HepG2 (cell line): ENCODE measurements around the gene C11orf71.

Experiments used
- BATF2 ChIP-seq: sonication (generic); formaldehyde crosslinking; IDR thresholded peaks from 2 replicates; pipeline ENCODE4 v1.8.0; 2022; ENCODE audit warnings: mild to moderate bottlenecking, missing genetic modification reagents, moderate library complexity
- CTCF ChIP-seq: sonication (generic); formaldehyde crosslinking; IDR thresholded peaks from 2 replicates; pipeline ENCODE4 v1.5.0; 2020; ENCODE audit warnings: mild to moderate bottlenecking, missing genetic modification reagents, moderate library complexity
- E2F2 ChIP-seq: sonication (generic); formaldehyde crosslinking; IDR thresholded peaks from 2 replicates; pipeline ENCODE4 v1.4.0; 2020; ENCODE audit warnings: missing genetic modification reagents, borderline replicate concordance
- E2F5 ChIP-seq: sonication (generic); formaldehyde crosslinking; conservative IDR thresholded peaks from 2 replicates; pipeline ENCODE4 v1.4.0; 2020; ENCODE audit warnings: missing genetic modification reagents
- POLR2A ChIP-seq, 2 experiments: IDR thresholded peaks; 2 replicates each; pipeline ENCODE4 v1.6.1; 2011; ENCODE audit warnings: low read depth in 2 of 2, low read length in 2 of 2, mild to moderate bottlenecking in 1 of 2, moderate library complexity in 1 of 2; ENCODE audit not compliant: insufficient read depth in 1 of 2
- RNF2 ChIP-seq: fragments of 450-650 bp; conservative IDR thresholded peaks from 2 replicates; pipeline ENCODE4 v1.6.1; 2016; ENCODE audit warnings: low read depth
- ZNF343 ChIP-seq: sonication (generic); formaldehyde crosslinking; IDR thresholded peaks from 2 replicates; pipeline ENCODE4 v1.4.0; 2020; ENCODE audit warnings: mild to moderate bottlenecking, missing genetic modification reagents
- ZNF530 ChIP-seq: sonication (generic); formaldehyde crosslinking; IDR thresholded peaks from 2 replicates; pipeline ENCODE4 v1.5.0; 2020; ENCODE audit warnings: low read depth, mild to moderate bottlenecking, missing genetic modification reagents
- ZNF766 ChIP-seq: sonication (generic); formaldehyde crosslinking; IDR thresholded peaks from 2 replicates; pipeline ENCODE4 v1.5.0; 2020; ENCODE audit warnings: missing genetic modification reagents, borderline replicate concordance

- no peak for TF ChIP-seq E2F2 (CRISPR knock-in tag)
- no peak for TF ChIP-seq POLR2A (IDR thresholded peaks at IDR 0.05; ENCODE audit: insufficient read depth in 1 of 2, low read depth in 2 of 2, low read length in 2 of 2)
- no peak for TF ChIP-seq CTCF (CRISPR knock-in tag)
- TF ChIP-seq ZNF530 (CRISPR knock-in tag) = no peak
- TF ChIP-seq BATF2 (CRISPR knock-in tag) = no peak
- TF ChIP-seq ZNF766 (CRISPR knock-in tag) = no peak
- TF ChIP-seq E2F5 = no peak
- TF ChIP-seq ZNF343 (CRISPR knock-in tag) = no peak
- TF ChIP-seq RNF2 = no peak
Observed at GRCh38 chr11:114440971-114441763, 40.9 kb upstream of the C11orf71 start.
